ENCODE results near the gene CLEC20A. TPM values are rescaled to one million over a fixed set of nuclear protein-coding genes. Genes with fewer than 3 reads are reported as not detected.

The CLEC20A gene
- total and polyA plus RNA-seq, 9 donors: 0.04 to 0.16 TPM; not detected in 7

DNA sequence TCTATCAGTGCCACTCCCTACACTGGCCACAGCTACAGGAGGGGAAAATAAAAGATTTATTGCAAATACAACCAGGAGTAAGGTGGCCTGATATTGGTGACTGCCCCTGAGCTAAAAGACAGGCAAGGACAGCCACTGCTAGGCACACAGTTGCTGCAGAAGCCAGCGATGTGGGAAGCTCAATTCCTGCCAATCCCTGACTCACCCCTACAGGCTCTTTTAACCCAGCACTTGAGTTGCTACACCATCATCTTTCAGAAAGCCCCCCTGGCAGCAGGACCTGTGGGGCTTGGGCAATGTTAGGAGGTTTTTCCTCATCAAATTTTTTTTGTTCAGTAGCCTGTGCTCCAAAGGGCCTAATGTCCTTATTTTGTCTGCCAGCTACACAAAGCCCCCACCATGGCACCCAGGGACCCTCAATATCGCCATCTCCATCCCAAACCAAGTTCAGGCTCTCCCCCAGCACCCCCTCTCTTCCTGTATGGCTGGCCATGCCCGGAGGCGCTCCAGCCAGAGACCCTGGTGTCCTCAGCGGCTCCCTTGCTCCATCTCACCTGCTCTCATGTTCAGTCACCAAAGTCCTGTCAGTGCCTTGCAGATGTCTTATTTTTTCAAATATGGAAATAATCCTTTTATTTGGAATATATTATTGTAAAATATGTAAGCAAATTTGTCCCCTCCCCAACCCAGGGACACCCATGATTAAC lies 13.4 kb downstream of the CLEC20A start:
- 91% methylated on average over 1 of the region's 5 CpGs for WGBS (ENCODE audit: insufficient coverage)

DNA sequence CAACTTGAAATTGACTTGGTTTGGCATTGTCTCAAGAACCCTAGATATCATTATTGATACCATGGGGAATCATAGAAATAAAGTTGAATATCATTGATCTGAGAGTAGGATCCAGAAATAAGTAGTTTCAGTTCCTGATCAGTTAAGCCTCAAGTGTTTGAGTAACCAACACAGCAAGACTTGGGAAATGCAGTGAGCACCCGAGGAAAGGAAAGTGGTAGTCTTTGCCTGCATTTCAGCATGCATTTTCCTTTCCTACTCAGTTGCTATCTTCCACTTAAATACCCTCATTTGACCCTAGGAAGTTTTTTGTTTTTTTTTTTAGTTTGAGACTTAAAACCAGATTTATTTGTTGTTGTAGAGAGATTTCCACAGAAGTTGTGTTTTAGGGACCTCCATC lies 18.9 kb downstream of the CLEC20A start:
- Histone ChIP-seq H3K4me1 (ENCODE audit: control insufficient read depth, insufficient read depth, low read length) (no peaks in the 10 kb centered on the region), H3K36me3 (ENCODE audit: control insufficient read depth, insufficient read depth, low read length) (peaks cover 14% of the 10 kb centered on the region), H3K9me3 (replicated peaks; ENCODE audit: control insufficient read depth, low read depth, low read length) (no peaks in the 10 kb centered on the region), H3K4me3 (ENCODE audit: low read length) (no peak overlapping the region), H3K27ac (ENCODE audit: low read length) (no peak overlapping the region), H3K27me3 (ENCODE audit: control insufficient read depth, insufficient read depth, low read length) (no peaks in the 10 kb centered on the region)
- DNase-seq: no peak
- WGBS (ENCODE audit: insufficient coverage): no CpG with 5 or more reads among the region's 1 CpG

More for the DNA sequence above, 13.4 kb downstream of the CLEC20A start:
- Histone ChIP-seq H3K4me1 (ENCODE audit: control insufficient read depth, insufficient read depth, low read length) (peaks cover 11% of the 10 kb centered on the region), H3K4me3 (ENCODE audit: low read length) (no peak overlapping the region), H3K9me3 (replicated peaks; ENCODE audit: control insufficient read depth, low read depth, low read length) (no peaks in the 10 kb centered on the region), H3K27ac (ENCODE audit: low read length) (no peak overlapping the region), H3K36me3 (ENCODE audit: control insufficient read depth, insufficient read depth, low read length) (peaks cover 3% of the 10 kb centered on the region), H3K27me3 (ENCODE audit: control insufficient read depth, insufficient read depth, low read length) (peaks cover 4% of the 10 kb centered on the region)
- DNase-seq: no peak

GRCh38 chr1:178477373-178477772 lies 19.4 kb downstream of the CLEC20A start:
- Histone ChIP-seq H3K4me3 (ENCODE audit: low read length) (no peak overlapping the region), H3K27me3 (ENCODE audit: control insufficient read depth, insufficient read depth, low read length) (no peaks in the 10 kb centered on the region), H3K36me3 (ENCODE audit: control insufficient read depth, insufficient read depth, low read length) (peaks cover 14% of the 10 kb centered on the region), H3K9me3 (replicated peaks; ENCODE audit: control insufficient read depth, low read depth, low read length) (no peaks in the 10 kb centered on the region), H3K27ac (ENCODE audit: low read length) (no peak overlapping the region), H3K4me1 (ENCODE audit: control insufficient read depth, insufficient read depth, low read length) (no peaks in the 10 kb centered on the region)
- WGBS (ENCODE audit: insufficient coverage): 63% methylated on average over 1 of the region's 4 CpGs
- DNase-seq: no peak

GRCh38 chr1:178472531-178472930 lies 24.2 kb downstream of the CLEC20A start:
- H3K27me3 ChIP-seq (ENCODE audit: control insufficient read depth, insufficient read depth, low read length): no peaks in the 10 kb centered on the region
- no peak for DNase-seq
- no peak overlapping the region for H3K27ac ChIP-seq (ENCODE audit: low read length)
- H3K4me3 ChIP-seq (ENCODE audit: low read length): no peak overlapping the region
- H3K36me3 ChIP-seq (ENCODE audit: control insufficient read depth, insufficient read depth, low read length): peaks cover 16% of the 10 kb centered on the region
- H3K4me1 ChIP-seq (ENCODE audit: control insufficient read depth, insufficient read depth, low read length): no peaks in the 10 kb centered on the region
- H3K9me3 ChIP-seq (replicated peaks; ENCODE audit: control insufficient read depth, low read depth, low read length): no peaks in the 10 kb centered on the region

DNA sequence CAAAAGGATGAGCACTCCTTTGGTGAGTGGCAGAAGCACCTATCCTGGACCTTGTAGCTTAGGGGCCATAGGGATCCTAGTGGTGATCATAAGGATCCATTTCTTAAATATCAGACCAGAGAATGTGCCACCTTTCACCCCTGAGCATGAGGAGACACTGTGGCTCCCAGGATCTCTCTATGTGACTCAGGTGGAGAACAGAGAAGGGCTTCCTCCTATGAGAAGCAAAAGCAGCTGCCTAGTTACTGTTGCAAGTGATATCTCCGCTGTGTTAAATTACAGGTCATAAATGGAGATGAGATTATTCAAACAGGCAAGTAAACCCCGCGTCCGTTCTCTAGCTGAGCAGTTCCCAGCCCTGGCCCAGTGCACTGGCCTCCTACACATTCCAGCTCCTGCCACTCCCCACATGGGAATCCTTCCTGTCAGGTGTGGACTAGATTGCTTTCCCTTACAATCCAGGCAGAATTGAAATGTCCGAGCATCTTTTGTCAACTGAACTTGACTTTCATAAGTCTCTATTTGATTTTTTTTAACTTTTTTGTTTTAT lies 26.3 kb downstream of the CLEC20A start:
- DNase-seq: no peak
- Histone ChIP-seq H3K27ac (ENCODE audit: low read length) (peak overlapping the region; percentile 23), H3K4me3 (ENCODE audit: low read length) (no peak overlapping the region), H3K9me3 (replicated peaks; ENCODE audit: control insufficient read depth, low read depth, low read length) (no peaks in the 10 kb centered on the region), H3K4me1 (ENCODE audit: control insufficient read depth, insufficient read depth, low read length) (no peaks in the 10 kb centered on the region), H3K27me3 (ENCODE audit: control insufficient read depth, insufficient read depth, low read length) (no peaks in the 10 kb centered on the region), H3K36me3 (ENCODE audit: control insufficient read depth, insufficient read depth, low read length) (peaks cover 23% of the 10 kb centered on the region)
- 71% methylated on average over 1 of the region's 5 CpGs for WGBS (ENCODE audit: insufficient coverage)

DNA sequence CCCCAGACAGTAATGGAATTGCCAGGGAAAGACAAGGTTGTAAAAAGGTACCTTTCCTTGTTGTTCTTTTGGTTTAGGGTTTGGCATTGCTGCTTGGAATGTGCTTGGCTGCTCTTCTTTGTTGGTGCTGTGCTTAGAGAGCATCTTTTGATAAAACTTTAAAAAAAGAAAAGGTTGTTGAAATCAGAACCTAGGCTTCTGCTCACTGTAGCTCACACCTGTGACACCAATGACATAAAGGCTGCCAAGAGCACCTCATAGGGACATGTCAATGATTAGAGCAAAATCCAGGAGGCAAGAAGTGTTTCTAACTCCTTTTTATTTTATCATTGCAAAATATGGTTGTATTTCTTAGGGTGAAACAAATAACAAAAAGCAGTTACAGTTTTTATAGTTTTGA lies 28.9 kb downstream of the CLEC20A start:
- no peak for DNase-seq
- no peaks in the 10 kb centered on the region for H3K4me1 ChIP-seq (ENCODE audit: control insufficient read depth, insufficient read depth, low read length)
- H3K27ac ChIP-seq (ENCODE audit: low read length): no peak overlapping the region
- H3K9me3 ChIP-seq (replicated peaks; ENCODE audit: control insufficient read depth, low read depth, low read length): no peaks in the 10 kb centered on the region
- no peaks in the 10 kb centered on the region for H3K27me3 ChIP-seq (ENCODE audit: control insufficient read depth, insufficient read depth, low read length)
- peaks cover 16% of the 10 kb centered on the region for H3K36me3 ChIP-seq (ENCODE audit: control insufficient read depth, insufficient read depth, low read length)
- no peak overlapping the region for H3K4me3 ChIP-seq (ENCODE audit: low read length)

DNA sequence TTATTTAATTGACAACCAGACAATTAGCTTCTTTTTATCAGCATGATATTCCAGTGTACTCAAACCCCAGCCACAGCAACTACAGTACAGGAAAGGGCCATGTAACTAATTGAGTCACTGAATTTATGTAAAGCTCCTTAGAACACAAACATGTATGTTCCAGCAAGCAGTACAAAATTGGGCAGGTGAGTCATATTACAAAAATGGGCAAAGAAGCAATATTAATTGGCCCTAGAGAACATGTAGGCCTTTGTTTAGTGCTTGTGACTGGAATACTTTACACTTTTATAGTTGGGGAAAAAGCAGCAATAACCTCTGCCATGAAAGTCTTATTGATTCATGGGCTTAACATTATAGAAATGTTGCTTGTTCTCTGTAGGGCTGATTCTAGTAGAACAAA lies 31.8 kb downstream of the CLEC20A start:
- no peaks in the 10 kb centered on the region for H3K9me3 ChIP-seq (replicated peaks; ENCODE audit: control insufficient read depth, low read depth, low read length)
- H3K27me3 ChIP-seq (ENCODE audit: control insufficient read depth, insufficient read depth, low read length): no peaks in the 10 kb centered on the region
- H3K4me3 ChIP-seq (ENCODE audit: low read length): no peak overlapping the region
- no peaks in the 10 kb centered on the region for H3K4me1 ChIP-seq (ENCODE audit: control insufficient read depth, insufficient read depth, low read length)
- H3K27ac ChIP-seq (ENCODE audit: low read length): no peak overlapping the region
- no peak for DNase-seq
- H3K36me3 ChIP-seq (ENCODE audit: control insufficient read depth, insufficient read depth, low read length): peaks cover 16% of the 10 kb centered on the region

- Histone ChIP-seq H3K9me3 (replicated peaks; ENCODE audit: control insufficient read depth, low read depth, low read length) (no peaks in the 10 kb centered on the region), H3K4me1 (ENCODE audit: control insufficient read depth, insufficient read depth, low read length) (no peaks in the 10 kb centered on the region), H3K36me3 (ENCODE audit: control insufficient read depth, insufficient read depth, low read length) (peaks cover 16% of the 10 kb centered on the region), H3K27ac (ENCODE audit: low read length) (no peak overlapping the region), H3K4me3 (ENCODE audit: low read length) (no peak overlapping the region), H3K27me3 (ENCODE audit: control insufficient read depth, insufficient read depth, low read length) (no peaks in the 10 kb centered on the region)
- no peak for DNase-seq
Observed at GRCh38 chr1:178464566-178464965, 32.2 kb downstream of the CLEC20A start.

GRCh38 chr1:178464141-178464540 lies 32.6 kb downstream of the CLEC20A start:
- H3K27ac ChIP-seq (ENCODE audit: low read length): no peak overlapping the region
- H3K27me3 ChIP-seq (ENCODE audit: control insufficient read depth, insufficient read depth, low read length): no peaks in the 10 kb centered on the region
- H3K9me3 ChIP-seq (replicated peaks; ENCODE audit: control insufficient read depth, low read depth, low read length): no peaks in the 10 kb centered on the region
- peaks cover 16% of the 10 kb centered on the region for H3K36me3 ChIP-seq (ENCODE audit: control insufficient read depth, insufficient read depth, low read length)
- H3K4me1 ChIP-seq (ENCODE audit: control insufficient read depth, insufficient read depth, low read length): no peaks in the 10 kb centered on the region
- DNase-seq: no peak
- no peak overlapping the region for H3K4me3 ChIP-seq (ENCODE audit: low read length)
- 100% methylated on average over 1 of the region's 1 CpG for WGBS (ENCODE audit: insufficient coverage)

DNA sequence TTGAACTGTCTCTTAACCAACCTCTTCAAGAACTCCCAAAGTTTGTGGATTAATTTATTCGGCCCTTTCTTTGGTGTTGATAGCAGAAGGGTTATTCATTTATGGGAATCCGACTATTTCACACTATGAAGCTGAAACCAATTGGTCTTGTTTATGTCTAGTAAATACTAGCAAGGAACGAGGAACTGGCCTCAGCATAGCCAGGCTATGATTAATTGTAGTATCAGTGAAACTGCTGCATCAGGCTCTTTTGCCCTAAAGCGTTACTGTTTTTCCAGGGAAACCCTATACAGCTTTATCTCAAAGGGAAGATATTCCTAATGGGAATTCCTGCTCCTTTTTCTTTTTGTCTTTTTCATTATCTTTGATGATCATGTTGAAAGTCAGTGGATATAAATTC lies 35.1 kb downstream of the CLEC20A start:
- DNase-seq: no peak
- peaks cover 16% of the 10 kb centered on the region for H3K36me3 ChIP-seq (ENCODE audit: control insufficient read depth, insufficient read depth, low read length)
- 86% methylated on average over 1 of the region's 4 CpGs for WGBS (ENCODE audit: insufficient coverage)

DNA sequence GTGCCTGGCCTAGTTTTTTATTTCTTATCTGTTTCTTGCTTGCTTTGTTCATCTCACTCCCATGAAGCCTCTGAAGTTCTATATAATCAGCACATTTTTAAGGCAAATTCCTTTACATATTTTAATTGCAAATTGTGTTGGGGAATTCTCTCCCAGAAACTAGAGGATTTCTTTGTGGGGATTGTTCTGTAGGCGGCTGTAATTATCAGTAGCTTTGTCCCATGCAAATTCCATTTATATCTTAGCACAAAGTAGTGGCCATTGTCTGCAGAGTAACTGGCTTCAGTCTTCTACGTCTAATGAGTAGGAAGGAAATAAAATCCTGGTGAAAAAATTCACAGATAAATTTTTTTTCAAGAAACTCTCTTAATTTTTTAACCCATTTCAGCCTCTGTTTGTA lies 35.7 kb downstream of the CLEC20A start:
- WGBS (ENCODE audit: insufficient coverage): no CpG with 5 or more reads among the region's 2 CpGs
- H3K9me3 ChIP-seq (replicated peaks; ENCODE audit: control insufficient read depth, low read depth, low read length): no peaks in the 10 kb centered on the region
- DNase-seq: no peak
- no peaks in the 10 kb centered on the region for H3K4me1 ChIP-seq (ENCODE audit: control insufficient read depth, insufficient read depth, low read length)
- H3K27ac ChIP-seq (ENCODE audit: low read length): no peak overlapping the region
- H3K36me3 ChIP-seq (ENCODE audit: control insufficient read depth, insufficient read depth, low read length): peaks cover 14% of the 10 kb centered on the region
- no peaks in the 10 kb centered on the region for H3K27me3 ChIP-seq (ENCODE audit: control insufficient read depth, insufficient read depth, low read length)
- H3K4me3 ChIP-seq (ENCODE audit: low read length): no peak overlapping the region

More for the DNA sequence above, 35.1 kb downstream of the CLEC20A start:
- H3K4me1 ChIP-seq (ENCODE audit: control insufficient read depth, insufficient read depth, low read length): no peaks in the 10 kb centered on the region
- H3K4me3 ChIP-seq (ENCODE audit: low read length): no peak overlapping the region
- H3K27me3 ChIP-seq (ENCODE audit: control insufficient read depth, insufficient read depth, low read length): no peaks in the 10 kb centered on the region
- no peak overlapping the region for H3K27ac ChIP-seq (ENCODE audit: low read length)
- no peaks in the 10 kb centered on the region for H3K9me3 ChIP-seq (replicated peaks; ENCODE audit: control insufficient read depth, low read depth, low read length)

Measured in muscle of leg (tissue), 11 donors.